H1 (cell line): ENCODE results near the gene CIPC. TPM values are rescaled to one million over a fixed set of nuclear protein-coding genes. Genes with fewer than 3 reads are reported as not detected.

ENCODE experiments used
- CTCF ChIA-PET: fragments of 300-600 bp; sonication (Branson Sonifier 250); formaldehyde crosslinking; loops from one replicate; lab custom pipeline; 2021; ENCODE audit not compliant: partially characterized antibody; lab: Charles Lee
- POLR2A ChIA-PET: fragments of 300-600 bp; sonication (Branson Sonifier 250); formaldehyde crosslinking; loops from one replicate; lab custom pipeline; 2021; ENCODE audit warnings: inconsistent platforms; ENCODE audit not compliant: partially characterized antibody; lab: Charles Lee
- DNase-seq, 2 experiments: peaks; one replicate each; pipeline versions ENCODE4 v3.0.0 to v3.0.0-alpha.2; 2010 to 2022; ENCODE audit warnings: low spot score in 2 of 2, low read depth in 1 of 2, mixed read lengths in 1 of 2
- FAIRE-seq: peaks from 2 replicates; lab custom pipeline; 2011; peaks lifted over from hg19 to GRCh38; lab: Jason Lieb, UNC
- H2AFZ ChIP-seq: 2 replicates; pipeline ENCODE4 v1.8.1; 2012; ENCODE audit warnings: low read length, inconsistent platforms
- H2AK5ac ChIP-seq: 2 replicates; pipeline ENCODE4 v1.6.1; 2013; ENCODE audit warnings: low read depth, low read length
- H2BK120ac ChIP-seq: replicated peaks from 2 replicates; pipeline ENCODE3; 2013; ENCODE audit warnings: low read depth, low read length, inconsistent platforms
- H2BK12ac ChIP-seq: 2 replicates; pipeline ENCODE4 v1.6.1; 2013; ENCODE audit warnings: low read depth, low read length
- H2BK15ac ChIP-seq: 2 replicates; pipeline ENCODE4 v1.6.1; 2013; ENCODE audit warnings: low read length
- H2BK20ac ChIP-seq: 2 replicates; pipeline ENCODE4 v1.6.1; 2013; ENCODE audit warnings: low read length
- H2BK5ac ChIP-seq: 2 replicates; pipeline ENCODE4 v1.6.1; 2013; ENCODE audit warnings: low read depth, low read length
- H3K14ac ChIP-seq: 2 replicates; pipeline ENCODE4 v1.6.1; 2013; ENCODE audit warnings: inconsistent platforms; ENCODE audit not compliant: insufficient read length
- H3K18ac ChIP-seq: 2 replicates; pipeline ENCODE4 v1.6.1; 2013; ENCODE audit warnings: low read length; ENCODE audit errors: extremely low read depth
- H3K23ac ChIP-seq: 2 replicates; pipeline ENCODE4 v1.6.1; 2013; ENCODE audit warnings: inconsistent platforms; ENCODE audit not compliant: insufficient read length
- H3K23me2 ChIP-seq: 2 replicates; pipeline ENCODE4 v1.6.1; 2013; ENCODE audit warnings: low read depth, low read length
- H3K27ac ChIP-seq: 2 replicates; pipeline ENCODE4 v1.6.1; 2011; ENCODE audit warnings: low read depth, low read length, inconsistent platforms
- H3K27me3 ChIP-seq, 4 experiments: replicated peaks in 1 of 4; 1 replicate in 1 of 4; 2 replicates in 3 of 4; pipeline versions ENCODE4 v1.6.1 to v1.8.1; 2011 to 2013; ENCODE audit warnings: low read length in 3 of 4, mild to moderate bottlenecking in 3 of 4, inconsistent platforms in 2 of 4, mixed read lengths in 2 of 4, moderate library complexity in 1 of 4; ENCODE audit not compliant: control insufficient read depth in 3 of 4, insufficient read depth in 3 of 4; ENCODE audit errors: extremely low read depth in 1 of 4
- H3K36me3 ChIP-seq, 4 experiments: 2 replicates each; pipeline versions ENCODE4 v1.6.1 to v1.8.1; 2011 to 2013; ENCODE audit warnings: mild to moderate bottlenecking in 4 of 4, low read length in 3 of 4, moderate library complexity in 2 of 4, control low read depth in 1 of 4, inconsistent platforms in 1 of 4; ENCODE audit not compliant: insufficient read depth in 4 of 4, control insufficient read depth in 2 of 4
- H3K4ac ChIP-seq: replicated peaks from 2 replicates; pipeline ENCODE3; 2013; ENCODE audit warnings: low read length, low read depth, mixed read lengths, inconsistent platforms; ENCODE audit not compliant: insufficient read length
- H3K4me1 ChIP-seq, 4 experiments: replicated peaks in 1 of 4; 1 replicate in 1 of 4; 2 replicates in 3 of 4; pipeline versions ENCODE4 v1.6.1 to v1.8.1; 2011 to 2013; ENCODE audit warnings: low read length in 3 of 4, inconsistent platforms in 2 of 4, mixed read lengths in 1 of 4; ENCODE audit not compliant: insufficient read depth in 4 of 4, control insufficient read depth in 3 of 4
- H3K4me2 ChIP-seq, 2 experiments: 2 replicates each; pipeline versions ENCODE4 v1.6.1 to v1.8.1; 2011 to 2013; ENCODE audit warnings: low read depth in 2 of 2, low read length in 2 of 2, control low read depth in 1 of 2, inconsistent platforms in 1 of 2, mild to moderate bottlenecking in 1 of 2; ENCODE audit not compliant: insufficient read depth in 1 of 2
- H3K4me3 ChIP-seq, 4 experiments: fragments of 200-600, 300-600 bp in 1 of 4; sonication (generic), shearing (Covaris generic), sonication (Bioruptor Twin) in 1 of 4; 2 replicates each; pipeline versions ENCODE4 v1.5.1 to v1.8.1; 2011 to 2016; ENCODE audit warnings: low read length in 4 of 4, low read depth in 3 of 4, control low read depth in 2 of 4, inconsistent platforms in 2 of 4, mild to moderate bottlenecking in 2 of 4, mixed read lengths in 1 of 4, moderate library complexity in 1 of 4; ENCODE audit not compliant: insufficient read depth in 2 of 4; ENCODE audit errors: extremely low read depth in 1 of 4
- H3K56ac ChIP-seq: replicated peaks from 2 replicates; pipeline ENCODE3; 2013; ENCODE audit warnings: low read depth, mild to moderate bottlenecking, mixed read lengths, low read length, inconsistent platforms; ENCODE audit not compliant: insufficient read length
- H3K79me1 ChIP-seq: 2 replicates; pipeline ENCODE4 v1.6.1; 2013; ENCODE audit warnings: low read depth, low read length, control low read depth
- H3K79me2 ChIP-seq, 2 experiments: 2 replicates each; pipeline versions ENCODE4 v1.6.1 to v1.8.1; 2012 to 2013; ENCODE audit warnings: low read length in 2 of 2, mild to moderate bottlenecking in 2 of 2, inconsistent platforms in 1 of 2; ENCODE audit not compliant: insufficient read depth in 2 of 2, control insufficient read depth in 1 of 2
- H3K9ac ChIP-seq, 4 experiments: replicated peaks in 1 of 4; 1 replicate in 1 of 4; 2 replicates in 3 of 4; pipeline versions ENCODE4 v1.6.1 to v1.8.1; 2011 to 2013; ENCODE audit warnings: low read depth in 3 of 4, low read length in 3 of 4, control low read depth in 2 of 4, mild to moderate bottlenecking in 2 of 4, moderate library complexity in 2 of 4, inconsistent platforms in 1 of 4; ENCODE audit errors: extremely low read depth in 1 of 4
- H3K9me3 ChIP-seq, 2 experiments: 2 replicates each; pipeline versions ENCODE4 v1.6.1 to v1.8.1; 2012 to 2013; ENCODE audit warnings: mild to moderate bottlenecking in 2 of 2, moderate library complexity in 2 of 2, control low read depth in 1 of 2, inconsistent platforms in 1 of 2, low read depth in 1 of 2, low read length in 1 of 2, mixed read lengths in 1 of 2; ENCODE audit not compliant: insufficient read depth in 2 of 2
- H4K20me1 ChIP-seq, 2 experiments: replicated peaks in 1 of 2; 2 replicates each; pipeline versions ENCODE3 to v1.8.1; 2011 to 2013; ENCODE audit warnings: inconsistent platforms in 2 of 2, low read length in 2 of 2, mild to moderate bottlenecking in 1 of 2; ENCODE audit not compliant: insufficient read depth in 2 of 2, control insufficient read depth in 1 of 2
- H4K5ac ChIP-seq: 2 replicates; pipeline ENCODE4 v1.6.1; 2013; ENCODE audit warnings: low read length, low read depth, mixed read lengths, inconsistent platforms; ENCODE audit not compliant: insufficient read length
- H4K8ac ChIP-seq: 2 replicates; pipeline ENCODE4 v1.8.0; 2013; ENCODE audit warnings: mild to moderate bottlenecking, moderate library complexity, low read length, inconsistent platforms; ENCODE audit not compliant: insufficient read depth; ENCODE audit errors: extremely low read depth
- H4K91ac ChIP-seq: replicated peaks from 2 replicates; pipeline ENCODE3; 2013; ENCODE audit warnings: low read length, mixed read lengths, inconsistent platforms; ENCODE audit not compliant: insufficient read length
- EP300 ChIP-seq, 2 experiments: IDR thresholded peaks; 1 replicate in 1 of 2; 2 replicates in 1 of 2; pipeline ENCODE4 v1.6.1; 2011 to 2012; ENCODE audit warnings: low read depth in 2 of 2, low read length in 2 of 2, mild to moderate bottlenecking in 2 of 2, borderline replicate concordance in 1 of 2, inconsistent platforms in 1 of 2, moderate library complexity in 1 of 2
- EZH2 ChIP-seq: fragments of 200-600 bp; sonication (generic); IDR thresholded peaks from 2 replicates; pipeline ENCODE4 v1.7.1; 2012; ENCODE audit warnings: low read depth, mild to moderate bottlenecking, moderate library complexity, low read length, inconsistent platforms; ENCODE audit not compliant: severe bottlenecking
- GABPA ChIP-seq: IDR thresholded peaks from 2 replicates; pipeline ENCODE4 v1.6.1; 2011; ENCODE audit warnings: mild to moderate bottlenecking, low read length, moderate library complexity, borderline replicate concordance; ENCODE audit not compliant: insufficient read depth
- HDAC2 ChIP-seq, 2 experiments: fragments of 300-600 bp in 1 of 2; sonication (generic) in 1 of 2; IDR thresholded peaks; 2 replicates each; pipeline ENCODE4 v1.6.1; 2011 to 2012; ENCODE audit warnings: low read depth in 2 of 2, low read length in 2 of 2, mild to moderate bottlenecking in 2 of 2, moderate library complexity in 2 of 2, borderline replicate concordance in 1 of 2, inconsistent platforms in 1 of 2
- POLR2AphosphoS5 ChIP-seq: IDR thresholded peaks from 2 replicates; pipeline ENCODE4 v1.6.1; 2011; ENCODE audit warnings: low read depth, low read length
- RBBP5 ChIP-seq: IDR thresholded peaks from 2 replicates; pipeline ENCODE4 v1.7.1; 2012; ENCODE audit warnings: low read depth, mild to moderate bottlenecking, inconsistent platforms, low read length, moderate library complexity, borderline replicate concordance
- SAP30 ChIP-seq: fragments of 300-600 bp; sonication (generic); IDR thresholded peaks from 2 replicates; pipeline ENCODE4 v1.7.1; 2012; ENCODE audit warnings: low read length, moderate library complexity, mild to moderate bottlenecking, inconsistent platforms; ENCODE audit not compliant: insufficient read depth, insufficient replicate concordance
- SIX5 ChIP-seq: IDR thresholded peaks from 2 replicates; pipeline ENCODE4 v1.6.1; 2011; ENCODE audit warnings: mild to moderate bottlenecking, low read depth, low read length
- SP1 ChIP-seq: IDR thresholded peaks from 2 replicates; pipeline ENCODE4 v1.6.1; 2011; ENCODE audit warnings: low read depth, low read length
- TAF1 ChIP-seq: IDR thresholded peaks from 2 replicates; pipeline ENCODE4 v1.6.1; 2011; ENCODE audit warnings: mild to moderate bottlenecking, low read depth, low read length
- TCF12 ChIP-seq: IDR thresholded peaks from 2 replicates; pipeline ENCODE4 v1.6.1; 2011; ENCODE audit warnings: low read depth, mild to moderate bottlenecking, low read length
- YY1 ChIP-seq: IDR thresholded peaks from 2 replicates; pipeline ENCODE4 v1.6.1; 2011; ENCODE audit warnings: low read depth, mild to moderate bottlenecking, low read length
- WGBS, 2 experiments: shearing (Covaris generic) in 1 of 2; methylation state at CpG; one replicate each; pipeline versions ENCODE4 v1.1.6 to v1.1.7; 2013 to 2015; ENCODE audit warnings: low lambda C conversion rate in 2 of 2, mixed read lengths in 2 of 2, inconsistent platforms in 1 of 2, low coverage in 1 of 2, missing lambda C conversion rate in 1 of 2; ENCODE audit not compliant: insufficient replicate concordance in 2 of 2, insufficient coverage in 1 of 2, insufficient read length in 1 of 2; ENCODE audit errors: extremely low coverage in 1 of 2, missing lambda C conversion rate in 1 of 2; 5-methylcytosine and 5-hydroxymethylcytosine counted together
- polyA plus RNA-seq, 7 experiments: library from polyadenylated mRNA; depleted of rRNA in 3 of 7; stranded (reverse) in 5 of 7; unstranded in 2 of 7; fragments of >200 nt in 5 of 7; fragments of 200-250 nt in 2 of 7; gene quantifications; 1 replicate in 5 of 7; 2 replicates in 1 of 7; 4 replicates in 1 of 7; pipeline versions ENCODE4 v1.2.1 to v1.2.3, GENCODE V29; 2011 to 2013; ENCODE audit warnings: missing spikeins in 2 of 7, mixed read lengths in 2 of 7
- total RNA-seq: library from RNA; stranded (reverse); fragmentation: NEBNext Ultra II Directional; extraction: Animal tissue kit (Norgen Biotek cat#: 25700); gene quantifications from 2 replicates; pipeline ENCODE4 v1.2.1, GENCODE V29; 2021

CIPC gene
- total and polyA plus RNA-seq, 2 of the 8 experiments (the other 6 are each of a cell fraction or from before 2014, with no cell fraction given), result 13.9 to 32.7 TPM

GRCh38 chr14:77111021-77111420 is 13.0 kb downstream of the CIPC start:
- FAIRE-seq (peak; percentile 98), DNase-seq (peak in 1 of 2 experiments; percentile 59)
- Histone ChIP-seq H3K79me2 (peaks cover 0 to 20% of the 10 kb centered on the region in 2 experiments; a peak in 2 of 4 replicates), H4K20me1 (no peaks in the 10 kb centered on the region), H3K18ac (0 out of 2 replicates have a peak overlapping the region, but pooled peaks have one; percentile 7), H2BK120ac (no peak overlapping the region), H4K91ac (no peak overlapping the region), H3K56ac (no peak overlapping the region), H2BK5ac (peak overlapping the region; percentile 82), H4K5ac (peak overlapping the region; percentile 35), H3K27ac (peak overlapping the region; percentile 55), H3K23ac (no peak overlapping the region), H2AFZ (no peak overlapping the region), H2BK12ac (no peak overlapping the region), H2AK5ac (no peak overlapping the region), H3K4me1 (peaks cover 0 to 21% (median 14%) of the 10 kb centered on the region in 4 experiments; a peak in 6 of 7 replicates), H3K14ac (no peak overlapping the region), H3K4me3 (peak overlapping the region in 1 of 4 experiments; percentile 39; a peak in 1 of 8 replicates), H2BK20ac (no peak overlapping the region), H3K9me3 (no peaks in the 10 kb centered on the region), H2BK15ac (no peak overlapping the region), H3K9ac (peak overlapping the region in 2 of 4 experiments; percentile 20 to 48; a peak in 3 of 7 replicates), H3K36me3 (peaks cover 10 to 50% (median 28%) of the 10 kb centered on the region in 4 experiments), H3K27me3 (no peaks in the 10 kb centered on the region), H3K79me1 (no peaks in the 10 kb centered on the region), H3K23me2 (no peaks in the 10 kb centered on the region), H4K8ac (no peak overlapping the region), H3K4ac (no peak overlapping the region), H3K4me2 (peak overlapping the region; percentile 14 to 44; a peak in 3 of 4 replicates)
- POLR2A ChIA-PET, result interaction anchor here (0.7 to 6.0 kb wide), 8 partner anchors 9 to 165 kb away, joined by 3 to 69 read pairs (median 6); partner anchors contain the start of genes CIPC and ZDHHC22
- 8% methylated on average over 5 of the region's 5 CpGs; no CpG with 5 or more reads in 1 of the 2 experiments for WGBS, 2 experiments
- CTCF ChIA-PET, result interaction anchor here (0.6 to 56.8 kb wide), 6 partner anchors 2 to 235 kb away, joined by 3 to 1490 read pairs (median 7); partner anchors contain the start of genes CIPC and ZDHHC22
- peak; percentile 44 for TF ChIP-seq POLR2AphosphoS5
- peak; percentile 69; the same call in 1 of the 2 replicates for TF ChIP-seq TAF1
- TF ChIP-seq EP300 (IDR thresholded peaks at IDR 0.05; ENCODE audit: borderline replicate concordance in 1 of 2, low read depth in 2 of 2, low read length in 2 of 2), result peak in 1 of 2 experiments; percentile 33; a peak in 1 of 3 replicates
- peak; percentile 93; the same call in 1 of the 2 replicates for TF ChIP-seq RBBP5
- no peak for TF ChIP-seq EZH2
- TF ChIP-seq SIX5, result no peak
- no peak for TF ChIP-seq TCF12
- peak in 1 of 2 experiments; percentile 88; a peak in 1 of 4 replicates for TF ChIP-seq HDAC2 (IDR thresholded peaks at IDR 0.05; ENCODE audit: borderline replicate concordance in 1 of 2, low read depth in 2 of 2, low read length in 2 of 2)
- TF ChIP-seq SAP30, result no peak
- peak; percentile 86 for TF ChIP-seq SP1
- TF ChIP-seq GABPA, result no peak
- TF ChIP-seq YY1, result no peak; the same call in 1 of the 2 replicates
